Measurements from ENCODE around the gene PRKCB.

PRKCB gene

DNA sequence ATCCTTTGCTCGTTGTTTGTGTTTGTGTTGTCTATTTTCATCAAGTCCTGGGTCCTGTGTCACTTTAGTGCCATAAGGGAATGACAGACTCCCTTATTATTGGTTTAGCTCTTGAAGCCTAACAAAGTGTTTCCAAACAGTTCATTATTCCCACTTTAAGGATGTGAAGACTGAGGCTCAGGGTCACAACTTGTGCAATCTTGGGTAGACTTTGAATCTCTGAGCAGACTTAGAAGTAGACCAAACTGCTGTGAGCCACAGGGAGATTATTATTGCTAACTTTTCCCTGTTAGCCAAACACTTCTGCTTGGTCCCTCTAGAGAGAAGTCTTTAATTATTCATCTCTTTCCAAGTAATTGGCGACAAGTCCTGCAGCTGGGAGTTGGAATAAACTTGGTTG lies 31.8 kb downstream of the PRKCB start:
- DNase-seq, result no peak

DNA sequence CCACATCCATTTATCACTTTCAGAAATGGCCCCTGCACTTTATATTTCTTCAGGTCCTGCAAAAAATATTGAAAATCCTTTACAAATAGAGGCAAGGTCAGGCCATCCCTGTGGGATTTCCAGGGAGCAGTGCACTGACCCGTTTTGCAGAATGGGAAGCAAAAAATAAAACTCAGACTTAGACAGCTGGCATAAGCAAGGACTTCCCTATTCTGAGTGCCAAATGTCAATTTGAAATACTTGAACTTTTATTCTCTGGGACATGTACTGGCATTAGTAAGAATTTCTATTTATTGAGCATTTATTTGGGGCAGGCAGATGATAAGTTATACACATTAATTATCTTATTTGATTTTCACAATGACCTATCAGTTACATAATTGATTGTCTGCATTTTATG lies 32.4 kb downstream of the PRKCB start:
- no peak for DNase-seq

DNA sequence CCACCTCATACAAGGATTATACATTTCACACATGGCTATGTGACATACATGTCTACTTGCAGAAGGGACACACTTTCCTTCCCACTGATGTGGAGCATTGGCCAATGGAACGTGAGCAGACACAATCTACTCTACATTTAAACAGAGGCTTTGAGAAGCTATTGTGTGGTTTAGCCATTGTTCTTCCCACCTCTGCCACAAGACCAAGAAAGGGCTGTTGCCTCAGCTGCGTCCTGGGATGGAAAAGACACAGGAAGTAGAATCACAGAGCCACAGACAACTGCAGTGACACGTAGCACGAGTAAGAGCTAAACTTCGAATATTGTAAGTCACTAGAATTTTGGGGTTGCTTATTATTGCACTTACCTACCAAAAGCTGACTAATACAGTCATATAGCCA lies 33.3 kb downstream of the PRKCB start:
- no peak for DNase-seq

DNA sequence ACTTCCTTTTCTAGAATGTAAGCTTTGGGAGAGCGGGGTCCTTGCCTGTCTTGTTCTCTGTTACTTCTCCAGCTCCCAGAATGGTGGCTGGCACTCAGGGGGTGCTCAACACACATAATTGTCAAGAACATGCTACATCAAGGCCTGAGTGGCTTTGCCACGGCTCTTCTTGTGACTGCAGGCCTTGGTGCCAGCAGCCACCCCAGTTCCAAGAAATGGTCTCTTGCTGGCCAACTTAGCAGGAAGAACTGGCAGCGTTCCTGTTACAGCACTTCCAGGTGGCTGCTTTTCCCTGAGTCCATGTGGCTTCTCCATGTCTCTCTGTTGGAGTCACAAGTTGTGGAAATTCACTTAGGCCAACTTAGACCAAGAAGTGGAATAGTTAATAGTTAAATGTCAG lies 36.1 kb downstream of the PRKCB start:
- no peak for DNase-seq

DNA sequence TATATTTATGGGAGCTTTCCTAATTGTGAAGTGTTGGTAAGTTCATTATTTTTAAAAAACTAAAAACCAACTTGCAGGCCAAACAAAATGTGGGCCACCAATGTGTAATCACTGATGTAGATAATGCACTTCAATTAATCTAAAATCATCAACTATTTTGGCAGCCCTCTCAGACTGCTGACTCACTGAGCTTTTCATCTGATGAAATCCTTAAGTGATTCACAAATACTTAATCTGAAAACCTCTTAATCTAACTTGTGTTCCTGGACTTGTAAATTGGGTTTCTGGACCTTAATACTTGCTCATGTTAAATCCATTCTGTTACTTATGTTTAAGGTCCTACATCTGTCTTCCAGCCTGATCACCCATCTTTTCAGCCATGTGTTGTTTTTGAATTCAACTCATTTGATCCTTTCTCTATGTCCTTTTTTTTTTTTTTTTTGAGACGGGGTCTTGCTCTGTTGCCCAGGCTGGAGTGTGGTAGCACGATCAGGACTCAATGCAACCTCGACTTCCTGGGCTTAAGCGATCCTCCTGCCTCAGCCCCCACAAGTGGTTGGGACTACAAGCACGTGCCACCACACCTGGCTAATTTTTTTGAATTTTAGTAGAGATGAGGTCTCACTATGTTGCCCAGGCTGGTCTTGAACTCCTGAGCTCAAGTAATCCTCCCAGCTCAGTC lies 39.0 kb downstream of the PRKCB start:
- DNase-seq, result no peak

DNA sequence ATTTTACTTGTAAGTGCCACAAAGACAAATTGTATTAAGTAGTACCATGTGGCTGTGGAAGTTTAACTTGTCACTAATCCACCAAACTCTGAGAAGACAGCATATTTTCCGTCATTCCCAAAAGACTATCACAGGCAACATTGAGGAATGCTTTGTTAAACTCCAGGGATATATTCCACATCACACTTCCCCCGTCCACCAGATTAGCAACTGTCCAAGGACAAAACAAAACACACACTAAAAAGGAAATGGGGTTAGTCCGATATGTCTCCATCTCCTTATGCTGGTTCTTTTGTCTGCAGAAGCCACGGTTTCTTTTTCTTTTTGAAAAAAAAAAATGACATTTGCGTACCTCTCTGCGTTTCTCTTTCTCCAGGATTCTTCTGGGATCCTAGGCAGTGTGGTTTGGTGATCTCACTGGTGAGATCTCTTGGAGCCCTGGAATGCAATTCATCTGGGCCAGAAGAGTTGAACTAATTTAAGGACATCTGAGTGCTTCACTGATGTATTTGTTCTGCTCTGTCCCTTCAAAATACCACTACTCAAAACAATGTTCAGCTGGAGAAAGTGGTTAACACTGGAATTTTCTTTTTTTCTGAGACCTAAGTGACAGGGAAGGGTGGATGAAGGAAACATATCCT lies 40.6 kb downstream of the PRKCB start:
- DNase-seq, result no peak

DNA sequence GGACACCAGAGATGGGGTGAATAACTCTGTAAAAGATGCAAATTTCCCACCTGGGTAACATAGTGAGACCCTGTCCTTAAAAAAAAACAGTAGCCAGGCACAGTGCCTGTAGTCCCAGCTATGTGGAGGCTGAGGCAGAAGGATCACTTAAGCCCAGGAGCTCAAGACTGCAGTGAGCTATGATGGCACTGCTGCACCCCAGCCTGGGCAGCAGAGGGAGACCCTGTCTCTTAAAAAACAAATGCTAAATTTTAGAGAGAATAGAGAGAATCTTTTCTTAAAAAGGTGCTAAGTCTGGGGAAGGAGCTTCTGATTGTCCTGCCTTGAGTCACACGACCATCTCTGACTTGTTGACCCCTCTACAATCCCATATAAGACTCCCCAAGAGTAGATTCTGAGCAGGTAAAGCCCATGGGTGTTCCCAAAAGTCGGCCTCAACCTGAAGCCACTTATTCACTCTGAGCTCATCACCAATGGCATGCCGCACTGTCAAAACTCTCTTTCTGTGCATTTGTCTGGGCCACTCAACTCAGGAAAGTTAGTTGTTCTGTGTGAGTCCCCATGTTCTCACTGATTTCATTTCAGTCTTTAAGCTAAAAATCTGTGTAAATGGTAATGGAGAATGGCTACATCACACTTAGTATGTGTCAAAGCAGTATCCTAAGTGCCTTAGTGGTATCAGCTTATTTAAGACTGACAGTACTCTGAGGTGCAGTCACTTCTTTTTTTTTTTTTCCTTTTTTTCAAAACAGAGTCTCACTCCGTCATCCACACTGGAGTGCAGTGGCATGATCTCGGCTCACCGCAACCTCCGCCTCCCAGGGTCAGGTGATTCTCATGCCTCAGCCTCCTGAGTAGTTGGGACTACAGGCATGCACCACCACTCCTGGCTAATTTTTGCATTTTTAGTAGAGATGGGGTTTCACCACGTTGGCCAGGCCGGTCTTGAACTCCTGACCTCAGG lies 41.6 kb downstream of the PRKCB start:
- no peak for DNase-seq

DNA sequence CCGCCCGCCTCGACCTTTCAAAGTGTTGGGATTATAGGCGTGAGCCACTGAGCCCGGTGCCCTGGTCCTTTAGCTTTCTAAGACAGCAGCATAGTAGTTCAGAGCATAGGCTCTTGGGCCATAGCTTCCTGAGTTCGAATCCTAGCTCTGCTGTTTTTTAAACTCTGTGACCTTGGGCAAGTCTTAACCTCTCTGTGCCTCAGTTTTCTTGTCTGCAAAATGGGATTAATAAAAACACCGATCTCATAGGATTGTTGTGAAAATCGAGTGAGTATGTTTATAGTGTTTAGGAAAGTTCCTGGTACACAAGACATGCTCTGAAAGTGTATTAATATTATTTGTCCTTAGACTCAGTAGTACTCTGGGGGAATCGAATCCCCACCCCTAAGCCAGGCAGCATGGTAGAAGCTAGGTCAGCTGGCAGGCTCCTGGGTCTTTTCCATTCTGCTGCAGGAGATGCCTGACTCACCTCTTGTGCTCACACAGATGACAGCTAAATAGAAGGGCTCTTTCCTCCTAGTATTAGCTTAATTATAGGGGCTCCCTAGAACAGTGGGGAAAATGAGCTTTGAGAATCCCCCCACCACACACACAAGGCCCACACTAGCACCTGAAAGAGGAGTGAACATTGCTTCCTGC lies 44.1 kb downstream of the PRKCB start:
- DNase-seq, result no peak

DNA sequence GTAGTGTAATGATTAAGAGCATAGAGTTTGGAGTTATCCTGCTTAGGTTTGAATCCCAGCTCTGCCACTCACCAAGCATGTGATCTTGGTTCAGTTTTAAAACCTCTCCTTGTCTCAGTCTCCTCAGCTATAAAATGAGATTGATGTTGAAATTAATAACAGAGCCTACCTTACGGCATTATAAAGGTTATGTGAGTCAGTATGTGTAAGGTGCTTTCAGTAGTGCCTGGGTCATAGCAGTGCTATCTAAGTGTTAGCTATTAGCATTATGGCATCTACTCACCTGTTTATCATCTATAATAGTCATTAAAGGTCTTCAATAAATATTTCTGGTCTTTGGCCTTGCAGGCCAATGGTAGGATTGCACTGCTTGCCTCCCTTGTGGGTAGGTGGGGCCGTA lies 53.4 kb downstream of the PRKCB start:
- DNase-seq, result no peak

DNA sequence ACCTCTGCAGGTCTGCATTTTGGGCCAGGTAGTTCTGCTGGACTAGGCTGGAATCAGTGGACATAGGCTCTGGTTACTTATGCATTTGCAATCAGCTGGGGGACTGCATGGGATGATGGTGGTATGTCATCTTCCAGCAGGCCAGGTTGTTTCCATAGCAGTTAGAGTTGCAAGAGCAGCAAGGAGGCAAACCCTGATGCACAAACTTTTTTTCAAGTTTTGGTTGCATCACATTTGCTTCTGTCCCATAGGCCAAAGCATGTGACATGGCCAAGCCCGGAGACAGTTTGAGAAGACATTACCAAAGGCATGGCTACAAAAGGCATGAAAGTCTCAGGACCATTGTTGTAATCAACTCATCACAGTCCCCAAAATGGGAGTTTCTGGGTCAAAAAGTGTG lies 58.2 kb downstream of the PRKCB start:
- no peak for DNase-seq

DNA sequence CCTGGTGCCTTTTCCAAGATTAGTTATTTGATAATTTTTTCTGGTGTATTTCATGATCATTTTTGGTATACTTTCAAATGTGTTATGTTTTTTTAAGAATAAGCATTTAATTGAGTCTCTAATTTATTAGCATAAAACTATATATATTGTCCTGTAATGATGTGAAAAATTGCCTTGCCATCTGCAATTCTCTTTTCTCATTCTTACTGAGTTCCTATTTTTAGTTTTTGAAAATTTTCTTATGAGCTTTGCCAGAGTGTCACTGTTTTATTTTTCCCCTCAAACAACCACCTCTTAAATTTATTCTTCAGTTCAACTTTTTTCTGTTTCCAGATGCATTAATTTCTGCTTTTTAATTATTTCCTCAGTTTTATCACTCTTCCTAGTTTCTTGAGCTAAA lies 59.3 kb downstream of the PRKCB start:
- no peak for DNase-seq

DNA sequence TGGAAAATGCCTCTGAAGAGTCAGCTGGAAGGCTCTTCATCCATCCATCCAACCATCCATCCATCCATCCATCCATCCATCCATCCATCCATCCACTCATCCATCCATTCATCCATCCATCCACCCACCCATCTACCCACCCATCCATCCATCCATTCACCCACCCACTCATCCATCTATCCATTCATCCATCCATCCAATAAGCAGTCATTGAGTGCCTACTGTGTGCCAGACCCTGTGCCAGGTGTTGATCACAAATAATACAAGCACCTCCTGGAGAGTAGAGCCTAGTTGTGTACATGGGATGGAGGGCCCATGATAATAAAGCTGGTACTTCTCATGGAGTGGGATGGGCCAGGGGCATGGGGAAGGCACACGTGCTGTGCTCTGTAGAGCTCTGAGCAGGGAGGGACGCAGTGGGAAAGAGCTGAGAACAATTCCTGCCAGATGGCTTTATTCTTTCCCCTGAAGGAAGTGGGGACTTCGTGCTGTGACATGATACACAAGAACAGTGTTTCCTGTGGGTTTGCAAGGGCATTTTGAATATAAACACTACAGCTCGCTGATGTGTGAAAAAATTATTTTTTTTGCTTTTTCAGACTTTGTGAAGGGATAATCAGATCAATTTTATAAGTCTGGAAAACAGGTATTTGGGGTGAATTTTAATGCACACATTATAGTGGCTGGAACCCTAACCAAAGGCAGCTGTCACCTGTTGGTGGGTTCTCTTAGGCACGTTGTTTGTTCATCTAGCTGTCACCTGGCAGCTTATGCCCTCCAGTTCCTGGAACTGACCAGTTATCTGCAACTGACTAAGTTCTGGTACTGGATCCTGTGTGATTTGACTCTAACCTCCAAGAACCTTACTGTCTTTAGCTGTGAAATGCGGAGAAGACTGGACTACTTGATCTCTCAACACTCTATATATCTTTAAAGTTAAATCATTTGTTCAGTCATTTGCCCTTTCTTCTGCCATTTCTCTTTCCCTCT lies 61.3 kb downstream of the PRKCB start:
- no peak for DNase-seq

DNA sequence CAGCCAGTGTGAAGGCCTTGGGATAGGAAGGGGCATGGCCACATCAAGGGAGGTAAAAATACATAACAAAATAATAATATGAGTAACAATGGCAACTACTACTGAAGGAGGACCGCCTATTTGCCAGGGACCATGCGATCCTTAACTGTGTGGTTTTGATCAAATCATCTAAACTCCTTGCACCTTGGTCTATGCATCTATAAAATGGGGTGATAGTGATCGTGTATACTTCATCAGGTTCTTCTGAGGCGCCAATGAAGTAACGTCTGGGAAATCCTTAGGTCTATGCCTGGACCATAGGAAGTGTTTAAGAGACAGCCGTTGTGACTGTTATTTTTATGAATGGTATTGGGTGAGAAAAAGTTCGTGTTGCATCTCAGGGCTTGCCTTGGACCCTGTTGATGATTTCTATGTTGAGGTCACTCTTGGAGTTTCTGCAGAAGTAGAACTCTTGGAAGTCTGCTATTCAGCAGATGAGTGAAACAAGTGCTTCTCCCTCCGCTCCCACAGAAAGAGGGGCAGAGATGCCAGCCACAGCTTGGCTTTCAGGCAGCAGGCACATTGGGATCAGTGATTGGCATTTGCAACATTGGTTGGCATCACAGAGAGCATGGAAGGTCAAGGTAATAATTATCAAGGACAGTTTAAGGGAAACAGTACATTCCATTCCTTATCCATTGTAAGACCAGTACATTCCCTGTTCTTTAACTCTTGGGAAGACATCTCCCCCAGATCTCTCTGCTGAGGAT lies 63.1 kb downstream of the PRKCB start:
- no peak for DNase-seq

DNA sequence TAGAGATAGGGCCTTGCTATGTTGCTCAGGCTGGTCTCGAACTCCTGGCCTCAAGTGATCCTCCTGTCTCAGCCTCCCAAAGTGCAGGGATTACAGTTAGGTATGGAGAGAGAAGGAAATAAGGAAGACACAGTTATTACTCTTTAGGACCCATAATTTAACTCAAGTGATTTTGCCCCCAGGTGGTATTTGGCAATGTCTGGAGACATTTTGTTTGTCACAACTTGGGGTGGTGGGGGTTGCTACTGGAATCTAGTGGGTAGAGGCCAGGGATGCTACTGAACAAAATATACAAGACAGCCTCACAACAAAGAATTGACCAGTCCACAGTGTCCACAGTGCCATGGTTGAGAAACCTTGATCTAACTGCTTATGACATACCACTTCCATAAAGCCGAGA lies 64.1 kb downstream of the PRKCB start:
- no peak for DNase-seq

DNA sequence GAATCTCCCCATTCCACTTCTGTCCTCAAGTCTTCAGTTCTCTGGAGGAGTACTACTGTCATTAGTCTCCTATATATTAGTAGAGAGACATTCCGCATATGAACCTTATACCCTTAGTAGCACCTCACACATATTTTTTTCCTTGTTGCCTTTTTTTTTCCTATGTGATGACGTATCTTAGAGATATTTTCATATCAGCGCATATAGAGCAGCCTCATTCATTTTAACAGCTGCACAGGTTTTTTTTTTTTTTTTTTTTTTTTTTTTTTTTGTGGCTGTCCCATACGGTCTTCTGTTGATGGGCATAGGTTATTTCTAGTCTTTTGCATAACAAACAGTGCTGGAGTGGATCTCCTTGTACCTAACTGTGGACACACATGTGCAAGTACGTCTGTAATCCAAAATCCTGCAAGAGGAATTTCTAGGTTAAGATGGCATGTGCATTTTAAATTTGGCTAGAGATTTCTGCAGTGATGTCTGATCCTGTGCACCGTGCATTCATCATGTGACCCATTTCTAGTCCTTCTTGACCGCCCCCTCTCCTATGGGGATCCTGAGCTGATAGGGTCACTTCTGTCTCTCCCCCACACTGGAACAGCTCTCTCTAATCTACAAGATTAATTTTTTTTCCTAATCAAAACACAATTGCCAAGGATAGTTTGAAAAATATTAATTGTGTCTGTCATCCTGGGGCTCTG lies 64.8 kb downstream of the PRKCB start:
- DNase-seq, result no peak

DNA sequence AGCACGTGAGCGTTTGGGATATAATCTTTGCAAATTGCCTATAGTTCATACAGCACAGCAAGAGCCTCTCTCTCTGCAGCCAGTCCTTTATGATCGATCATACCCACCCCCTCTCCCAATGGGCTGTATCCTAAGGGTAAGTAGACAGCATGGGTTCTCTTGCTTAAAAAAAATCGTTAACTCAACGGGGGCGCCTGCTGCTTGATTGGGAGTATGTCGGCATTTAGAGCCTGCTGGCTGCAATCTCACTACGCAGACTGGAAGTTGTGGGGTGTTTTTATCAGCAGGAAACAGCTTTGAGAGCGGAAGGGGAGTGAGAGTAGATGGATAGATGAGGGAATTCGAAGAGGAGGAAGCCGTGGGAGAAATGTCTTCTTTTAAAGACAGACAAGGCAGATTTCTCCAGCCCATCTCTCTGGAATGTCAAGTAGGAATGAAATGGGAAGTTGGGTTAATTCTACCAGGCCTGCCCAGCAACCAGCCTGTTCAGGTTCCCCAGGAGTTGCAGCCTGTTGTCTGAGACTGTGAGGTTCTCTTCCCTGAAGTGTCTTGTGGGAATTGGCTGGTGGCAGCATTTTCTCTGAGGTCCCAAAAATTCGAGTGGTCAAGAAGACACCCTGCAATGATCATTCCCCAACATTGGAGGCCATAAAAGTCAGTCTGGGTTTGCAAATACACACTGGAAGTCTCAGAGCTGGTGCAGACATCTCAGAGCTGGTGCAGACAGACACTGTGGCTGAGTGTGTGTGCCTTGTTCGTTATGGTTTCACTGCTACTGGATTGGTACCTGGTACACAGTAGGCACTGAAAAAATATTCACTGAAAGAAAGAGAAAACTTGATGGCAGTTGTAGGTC lies 65.6 kb downstream of the PRKCB start:
- no peak for DNase-seq

DNA sequence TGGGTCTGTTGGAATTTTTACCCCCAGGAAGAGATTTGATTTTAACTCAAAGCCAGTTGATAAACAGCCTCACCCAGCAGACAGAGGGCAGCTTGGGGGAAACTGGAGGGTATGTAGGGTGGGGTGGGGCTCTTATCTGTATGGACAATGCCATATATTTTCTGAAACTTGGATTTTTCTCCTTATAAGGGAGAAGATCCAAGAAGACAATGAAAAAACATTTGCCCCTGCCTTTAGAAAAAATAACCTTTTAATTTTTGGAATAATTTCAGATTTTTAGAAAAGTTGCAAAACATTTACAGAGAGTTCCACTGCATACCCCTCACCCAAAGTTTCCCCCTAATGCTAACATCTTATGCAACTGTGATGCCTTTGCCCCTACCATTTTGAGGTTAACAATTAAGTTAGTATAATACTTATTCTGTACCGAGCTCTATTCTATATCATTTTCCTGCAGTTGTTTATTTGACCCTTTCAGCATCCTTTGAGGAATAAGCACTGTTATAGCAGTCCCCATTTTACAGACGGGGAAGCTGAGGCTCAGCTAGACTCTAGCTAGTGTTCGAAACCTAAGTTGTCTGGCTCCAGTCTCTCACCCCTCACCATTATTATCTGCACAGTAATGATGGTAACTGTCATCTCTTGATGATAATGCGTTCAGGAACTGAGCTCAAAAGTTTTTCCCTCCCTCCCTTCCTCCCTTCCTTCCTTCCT lies 66.4 kb downstream of the PRKCB start:
- DNase-seq, result no peak

DNA sequence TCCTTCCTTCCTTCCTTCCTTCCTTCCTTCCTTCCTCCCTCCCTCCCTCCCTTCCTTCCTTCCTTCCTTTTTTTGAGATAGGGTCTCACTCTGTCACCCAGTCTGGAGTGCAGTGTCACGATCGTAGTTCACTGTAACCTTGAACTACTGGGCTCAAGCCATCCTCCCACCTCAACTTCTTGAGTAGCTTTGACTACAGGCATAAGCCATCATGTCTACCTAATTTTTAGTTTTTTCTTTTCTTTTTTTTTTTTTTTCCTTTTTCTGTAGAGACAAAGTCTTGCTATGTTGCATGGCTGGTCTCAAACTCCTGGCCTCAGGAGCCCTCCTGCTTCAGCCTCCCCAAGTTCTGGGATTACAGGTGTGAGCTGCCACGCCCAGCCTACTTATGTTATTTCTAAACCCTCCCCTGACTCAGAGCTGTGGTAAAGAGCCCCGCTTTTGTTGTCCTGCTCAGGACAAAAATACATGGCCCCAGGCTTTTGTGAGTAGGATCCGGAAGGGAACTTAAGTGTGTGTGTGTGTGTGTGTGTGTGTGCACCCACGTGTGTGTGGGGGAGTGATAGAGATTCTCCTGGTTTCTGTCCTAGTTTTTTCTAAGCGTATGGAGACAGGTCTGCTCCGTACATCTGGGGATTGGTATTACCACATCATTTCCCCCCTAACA lies 67.1 kb downstream of the PRKCB start:
- DNase-seq, result no peak
